ENCODE measurements around the gene KRTAP4-16.
"Not testable (repeated sequence)": the region's sequence is repeated elsewhere in the genome, so short reads cannot be mapped to it uniquely, and the experiment has no call there.

KRTAP4-16 gene

DNA sequence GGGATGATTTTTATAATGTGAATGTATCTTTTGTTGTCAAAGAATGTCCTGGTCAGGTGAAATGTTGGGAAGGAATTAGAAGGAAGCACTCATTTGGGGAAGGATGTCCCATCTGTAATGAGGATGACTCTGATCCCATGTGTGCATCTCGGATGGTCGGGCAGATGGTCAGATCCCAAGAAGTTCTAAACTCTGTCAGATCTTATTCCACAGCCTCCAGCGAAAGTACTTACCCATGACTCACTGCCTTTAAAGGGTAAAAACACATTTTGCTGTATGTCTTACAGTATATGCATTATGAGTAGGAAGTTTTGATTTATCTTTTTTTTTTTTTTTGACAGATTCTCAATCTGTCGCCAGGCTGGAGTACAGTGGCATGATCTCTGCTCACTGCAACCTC is 16.7 kb upstream of the KRTAP4-16 start:
- no peak for DNase-seq

DNA sequence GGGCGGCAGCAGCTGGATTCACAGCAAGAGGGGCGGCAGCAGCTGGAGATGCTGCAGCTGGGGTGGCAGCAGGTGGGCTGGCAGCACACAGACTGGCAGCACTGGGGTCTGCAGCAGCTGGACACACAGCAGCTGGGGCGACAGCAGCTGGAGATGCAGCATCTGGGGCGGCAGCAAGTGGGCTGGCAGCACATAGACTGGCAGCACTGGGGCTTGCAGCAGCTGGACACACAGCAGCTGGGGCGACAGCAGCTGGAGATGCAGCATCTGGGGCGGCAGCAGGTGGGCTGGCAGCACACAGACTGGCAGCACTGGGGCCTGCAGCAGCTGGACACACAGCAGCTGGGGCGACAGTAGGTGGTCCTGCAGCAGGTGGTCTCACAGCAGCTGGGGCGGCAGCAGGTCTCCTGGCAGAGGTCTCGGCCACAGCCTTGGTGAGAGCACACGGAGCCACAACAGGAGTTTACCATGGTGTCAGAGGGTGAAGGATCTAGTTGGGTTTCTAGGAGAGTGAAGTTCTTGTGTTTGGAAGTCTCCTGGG is 15.9 kb upstream of the KRTAP4-16 start, which contains the start of gene KRTAP4-11:
Gene KRTAP4-11, minus strand, starts transcription at position 528 of the 541 bp plus-strand sequence. Its CDS starts 58 bp downstream, at position 470.
- not testable (repeated sequence) for DNase-seq

- DNase-seq: no peak
These were observed 14.3 kb upstream of the KRTAP4-16 start for GRCh38 chr17:41116297-41116696.

DNA sequence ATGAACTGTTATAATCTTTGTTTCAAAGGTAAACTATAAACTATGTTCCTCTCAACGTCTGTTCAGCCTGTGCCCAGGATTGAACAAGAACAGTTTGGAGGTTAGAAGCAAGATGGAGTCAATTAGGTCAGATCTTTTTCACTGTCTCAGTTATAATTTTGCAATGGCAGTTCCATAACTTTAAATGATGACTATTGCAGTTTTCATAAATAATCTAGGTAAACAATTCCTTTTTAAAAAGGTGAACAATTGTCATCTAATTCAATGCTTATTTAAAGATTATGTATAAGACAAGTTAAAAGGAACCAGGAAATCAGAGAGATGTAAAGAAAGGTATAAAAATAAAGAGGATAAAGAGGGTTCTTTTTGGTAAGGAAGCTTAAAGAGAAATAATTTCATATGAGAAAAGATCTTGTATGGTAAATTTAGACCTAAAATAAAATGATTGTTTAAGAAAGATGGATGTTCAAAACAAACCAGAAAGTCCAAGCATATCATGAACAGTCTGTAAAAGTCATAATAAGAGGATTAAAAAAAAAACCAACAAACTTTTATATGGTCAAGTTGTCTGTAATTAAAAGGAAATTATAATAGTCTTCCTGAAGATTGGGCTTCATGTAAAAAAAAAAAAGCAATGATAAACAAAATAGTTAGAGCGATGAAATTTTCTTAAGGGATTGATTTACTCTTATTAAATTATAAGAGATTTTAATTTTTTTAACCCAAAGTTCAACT is 9.3 kb upstream of the KRTAP4-16 start:
- no peak for DNase-seq

DNA sequence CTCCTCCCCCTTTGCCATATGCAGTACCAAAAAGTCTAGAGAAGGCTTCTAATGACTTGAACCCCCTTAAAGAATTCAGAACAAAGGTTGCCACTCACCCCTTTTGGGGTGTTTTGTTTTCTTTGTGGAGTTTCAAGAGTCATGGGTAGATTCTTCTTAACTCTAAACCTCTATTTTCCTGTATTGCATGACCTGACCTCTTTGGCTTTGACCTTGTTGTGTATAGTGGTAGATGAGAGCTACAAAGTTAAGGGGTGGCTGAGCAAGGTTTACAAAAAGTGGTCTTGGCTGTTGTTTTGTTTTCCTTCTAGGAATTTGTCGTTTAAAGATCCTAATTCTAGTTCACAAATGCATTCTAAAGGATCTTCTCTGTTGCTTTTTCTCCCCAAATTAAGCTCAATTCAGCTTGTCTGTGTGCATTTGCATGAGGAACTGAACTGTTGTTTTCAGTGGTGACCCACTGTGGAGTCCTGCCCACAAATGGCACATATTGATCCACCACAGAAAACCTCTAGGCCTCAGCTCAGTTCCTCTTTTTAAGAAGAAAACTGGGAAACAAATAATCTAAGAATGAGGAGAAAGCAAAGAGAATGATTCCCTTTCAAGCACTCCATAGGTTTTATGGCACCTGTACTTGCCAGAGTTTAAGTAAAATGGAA is 6.8 kb upstream of the KRTAP4-16 start:
- DNase-seq: not testable (repeated sequence)

DNA sequence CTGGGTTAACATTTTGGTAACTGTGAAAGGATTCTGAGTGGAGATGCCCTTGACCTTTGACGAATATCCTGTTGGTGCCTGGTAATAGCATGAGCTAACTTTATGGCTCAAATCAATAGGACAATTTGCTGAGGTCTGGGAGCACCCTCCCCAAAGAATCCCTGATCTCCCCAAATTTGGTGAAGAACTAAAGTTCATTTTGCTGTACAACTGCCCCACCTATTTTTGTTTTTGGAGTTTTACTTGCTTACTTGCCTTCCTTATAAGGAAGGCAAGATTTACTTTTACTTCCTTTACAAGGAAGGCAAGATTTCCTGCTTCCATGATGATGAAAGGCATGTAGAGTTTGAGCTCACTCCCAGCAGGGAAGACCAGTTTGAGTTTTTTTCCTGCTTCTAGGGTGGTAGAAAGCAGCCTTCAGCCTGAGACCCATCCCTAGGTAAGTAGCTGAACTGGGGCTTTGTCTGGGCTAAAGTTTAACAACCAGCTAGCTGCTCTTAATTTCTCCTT is 6.0 kb upstream of the KRTAP4-16 start:
- DNase-seq: no peak

- DNase-seq: not testable (repeated sequence)
These were observed 3.3 kb upstream of the KRTAP4-16 start, which contains the start of gene KRTAP4-9 for GRCh38 chr17:41105347-41105746. Gene KRTAP4-9, plus strand, starts transcription at chr17:41105389. Its CDS starts 0 bp downstream, at chr17:41105389.

DNA sequence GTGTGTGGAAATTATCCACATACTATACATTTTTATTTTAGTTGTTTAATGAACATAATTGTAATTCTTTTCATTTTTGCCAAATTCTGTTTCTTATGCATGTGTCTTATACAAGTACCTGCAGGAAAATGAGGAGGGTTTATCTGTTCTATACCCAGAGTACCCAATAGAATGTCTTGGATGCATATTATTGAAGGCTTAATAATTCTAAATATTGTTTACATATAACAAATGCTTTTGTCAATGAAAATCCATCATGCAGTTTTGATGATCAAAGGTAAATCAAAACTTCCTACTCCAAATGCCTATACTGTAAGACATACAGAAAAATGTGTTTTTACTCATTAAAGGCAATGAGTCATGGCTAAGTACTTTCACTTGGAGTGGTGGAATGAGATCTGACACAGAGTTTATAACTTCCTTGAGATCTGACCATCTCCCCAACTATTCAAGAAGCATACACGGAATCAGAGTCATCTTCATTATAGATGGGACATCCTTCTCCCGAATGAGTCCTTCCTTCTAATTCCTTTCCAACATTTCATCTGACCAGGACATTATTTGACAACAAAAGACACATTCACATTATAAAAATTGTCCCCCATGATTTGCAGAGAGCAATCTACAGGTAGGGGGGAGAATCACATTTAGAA is 2.5 kb upstream of the KRTAP4-16 start:
- DNase-seq: not testable (repeated sequence)

GRCh38 chr17:41103896-41104295 is 1.9 kb upstream of the KRTAP4-16 start:
- no peak for DNase-seq

DNA sequence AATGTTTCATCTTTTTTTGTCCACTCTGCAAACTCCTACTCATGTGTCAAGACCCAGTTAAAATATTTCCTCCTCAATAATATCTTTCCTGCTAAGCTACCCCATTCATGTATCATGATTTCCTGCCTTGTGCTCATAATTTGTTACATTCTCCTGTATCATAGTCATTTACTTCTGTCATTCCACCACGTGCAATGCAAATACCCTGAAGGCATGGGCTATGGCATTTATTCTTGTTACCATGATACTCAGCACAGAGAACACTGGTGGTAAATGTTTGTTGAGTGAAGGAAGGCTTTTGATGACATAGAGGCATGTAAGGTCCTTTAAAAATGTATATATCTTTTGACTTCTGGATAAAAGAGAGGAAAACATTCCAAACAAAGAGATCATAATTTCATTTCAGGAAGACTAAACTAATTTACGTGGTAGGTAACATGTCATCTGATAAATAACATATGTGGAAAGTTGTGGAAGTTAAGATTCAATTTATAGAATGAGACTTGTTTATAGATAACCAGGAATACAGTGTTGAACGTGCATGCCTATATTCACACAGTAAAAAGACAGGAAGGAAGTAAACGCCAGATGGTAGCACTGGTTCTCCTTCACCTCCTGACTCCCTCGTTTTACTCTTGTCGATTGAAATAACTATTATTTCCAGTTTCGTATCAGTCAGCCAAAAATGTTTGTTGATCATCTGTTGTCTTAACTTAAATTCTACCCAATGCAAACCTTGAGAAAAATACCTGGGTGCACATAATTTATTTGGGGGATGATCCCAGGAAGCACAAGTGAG is 2.1 kb downstream of the KRTAP4-16 start:
- DNase-seq: not testable (repeated sequence)

- DNase-seq: no peak
These were observed 3.5 kb downstream of the KRTAP4-16 start for GRCh38 chr17:41098481-41098880.

- DNase-seq: no peak
These were observed 4.0 kb downstream of the KRTAP4-16 start, which contains the start of gene KRTAP4-8 for GRCh38 chr17:41098042-41098441. Gene KRTAP4-8, minus strand, starts transcription at chr17:41098142. Its CDS starts 58 bp downstream, at chr17:41098084.

- no peak for DNase-seq
These were observed 6.0 kb downstream of the KRTAP4-16 start for GRCh38 chr17:41096055-41096454.

- not testable (repeated sequence) for DNase-seq
These were observed 13.2 kb downstream of the KRTAP4-16 start for GRCh38 chr17:41088760-41089352.

- DNase-seq: not testable (repeated sequence)
These were observed 17.7 kb downstream of the KRTAP4-16 start, which contains the start of gene KRTAP4-7 for GRCh38 chr17:41084100-41084856. Gene KRTAP4-7, plus strand, starts transcription at chr17:41084150. Its CDS starts 57 bp downstream, at chr17:41084207.

DNA sequence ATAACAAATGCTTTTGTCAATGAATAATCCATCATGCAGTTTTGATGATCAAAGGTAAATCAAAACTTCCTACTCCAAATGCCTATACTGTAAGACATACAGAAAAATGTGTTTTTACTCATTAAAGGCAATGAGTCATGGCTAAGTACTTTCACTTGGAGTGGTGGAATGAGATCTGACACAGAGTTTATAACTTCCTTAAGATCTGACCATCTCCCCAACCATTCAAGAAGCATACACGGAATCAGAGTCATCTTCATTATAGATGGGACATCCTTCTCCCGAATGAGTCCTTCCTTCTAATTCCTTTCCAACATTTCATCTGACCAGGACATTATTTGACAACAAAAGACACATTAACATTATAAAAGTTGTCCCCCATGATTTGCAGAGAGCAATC is 18.6 kb downstream of the KRTAP4-16 start:
- DNase-seq: not testable (repeated sequence)

GRCh38 chr17:41082626-41083025 is 19.4 kb downstream of the KRTAP4-16 start:
- no peak for DNase-seq

DNA sequence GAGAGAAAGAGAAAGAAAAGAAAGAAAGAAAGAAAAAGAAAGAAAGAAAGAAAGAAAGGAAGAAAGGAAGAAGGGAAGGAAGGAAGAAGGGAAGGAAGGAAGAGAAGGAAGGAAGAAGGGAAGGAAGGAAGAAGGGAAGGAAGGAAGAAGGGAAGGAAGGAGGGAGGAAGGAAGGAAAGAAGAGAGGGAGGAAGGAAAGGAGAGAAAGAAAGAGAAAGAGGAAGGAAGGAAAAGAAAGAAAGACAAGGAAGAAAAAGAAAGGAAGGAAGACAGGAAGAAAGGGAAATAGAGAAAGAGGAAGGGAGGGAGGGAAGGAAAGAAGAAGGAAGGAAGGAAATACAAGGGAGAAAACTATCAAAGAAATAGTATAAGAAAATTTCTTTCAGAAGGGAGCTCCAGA is 25.2 kb downstream of the KRTAP4-16 start:
- DNase-seq: no peak

DNA sequence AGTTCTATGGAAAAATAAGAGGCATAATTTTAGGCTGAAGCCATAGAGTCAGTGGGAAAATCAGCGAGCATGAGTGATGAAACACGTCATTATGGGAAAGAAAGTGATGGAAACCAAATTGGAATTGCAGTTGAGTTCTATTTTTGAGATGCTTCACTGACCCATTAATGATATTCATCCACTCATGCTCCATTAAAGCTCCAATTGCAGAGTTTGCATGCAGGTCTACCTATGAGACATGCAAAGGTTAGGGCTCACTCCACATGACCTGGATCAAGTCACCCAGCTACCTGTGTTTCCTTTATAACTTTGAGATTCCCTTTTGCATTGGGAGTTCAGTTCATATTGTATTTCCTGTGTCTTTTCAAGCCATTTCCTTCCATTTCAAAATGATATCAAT is 28.3 kb downstream of the KRTAP4-16 start:
- no peak for DNase-seq

GRCh38 chr17:41071606-41072360 is 30.2 kb downstream of the KRTAP4-16 start:
- no peak for DNase-seq
